ENCODE data around the gene RBM33. TPM values are rescaled to one million over a fixed set of nuclear protein-coding genes. Genes with fewer than 3 reads are reported as not detected.
"Not testable (repeated sequence)": the region's sequence is repeated elsewhere in the genome, so short reads cannot be mapped to it uniquely, and the experiment has no call there.

The RBM33 gene
- total and polyA plus RNA-seq, 9 of the 15 experiments (the other 6 are each of a cell fraction or from before 2014, with no cell fraction given), result 4.4 to 80.7 (median 27.3) TPM

- H3K4me1 ChIP-seq (replicated peaks in 1 of 2; ENCODE audit: control insufficient read depth in 2 of 2, insufficient read depth in 2 of 2, low read length in 2 of 2); H3K9ac ChIP-seq (ENCODE audit: insufficient read depth in 1 of 2, low read depth in 2 of 2, low read length in 2 of 2); H3K4me3 ChIP-seq; CTCF ChIA-PET (ENCODE audit: low intra/inter-chr PET ratio); H3K79me2 ChIP-seq (ENCODE audit: control insufficient read depth, insufficient read depth, low read length); H3K36me3 ChIP-seq (ENCODE audit: control insufficient read depth, insufficient read depth, low read length); DNase-seq (ENCODE audit: extremely low read depth in 1 of 4, low spot score in 3 of 4); H3K4me2 ChIP-seq (ENCODE audit: insufficient read depth, low read length); ATAC-seq; intact Hi-C loops (cut with micrococcal nuclease); FAIRE-seq; H3K9me3 ChIP-seq (replicated peaks; ENCODE audit: control insufficient read depth, insufficient read depth, low read depth, low read length); H3K9me1 ChIP-seq (ENCODE audit: control insufficient read depth, insufficient read depth, low read length); in situ Hi-C loops (cut with MboI); H2AFZ ChIP-seq (ENCODE audit: low read depth, low read length); H4K20me1 ChIP-seq (replicated peaks; ENCODE audit: control insufficient read depth, insufficient read depth, low read length); H3K27ac ChIP-seq (ENCODE audit: extremely low read depth, low read depth, low read length); BruUV-seq (replicated peaks): not testable (repeated sequence)
- POLR2A ChIA-PET, result interaction anchor here (0.6 kb wide), 1 partner anchor 49 kb away, joined by 4 read pairs; no protein-coding TSS in a partner anchor
- H3K27me3 ChIP-seq (ENCODE audit: control insufficient read depth in 2 of 2, insufficient read depth in 2 of 2, low read length in 2 of 2), result peaks cover 44 to 53% of the 10 kb centered on the region in 2 experiments
- 10% methylated on average over 6 of the region's 6 CpGs for WGBS (ENCODE audit: insufficient coverage, low coverage, missing lambda C conversion rate)
Observed at GRCh38 chr7:155615085-155615484, 29.4 kb upstream of the RBM33 start.

GRCh38 chr7:155618708-155619633 is 25.5 kb upstream of the RBM33 start:
- no peaks in the 10 kb centered on the region for H3K36me3 ChIP-seq (ENCODE audit: control insufficient read depth, insufficient read depth, low read length)
- H2AFZ ChIP-seq (ENCODE audit: low read depth, low read length), result no peak overlapping the region
- H3K9me3 ChIP-seq (replicated peaks; ENCODE audit: control insufficient read depth, insufficient read depth, low read depth, low read length), result no peaks in the 10 kb centered on the region
- peaks cover 40 to 56% of the 10 kb centered on the region in 2 experiments for H3K27me3 ChIP-seq (ENCODE audit: control insufficient read depth in 2 of 2, insufficient read depth in 2 of 2, low read length in 2 of 2)
- H3K4me3 ChIP-seq, result no peak overlapping the region
- FAIRE-seq (no peak), DNase-seq (ENCODE audit: extremely low read depth in 1 of 4, low spot score in 3 of 4) (no peak), ATAC-seq (peak; percentile 47; the same call in 2 of the 3 replicates)
- POLR2A ChIA-PET, result interaction anchor here (0.9 kb wide), 1 partner anchor 21 kb away, joined by 3 read pairs; no protein-coding TSS in a partner anchor
- no peak overlapping the region for H3K27ac ChIP-seq (ENCODE audit: extremely low read depth, low read depth, low read length)
- intact Hi-C loops (cut with micrococcal nuclease) (no loop called here), in situ Hi-C loops (cut with MboI) (no loop called here)
- no TSS peak for BruUV-seq (replicated peaks)
- no peaks in the 10 kb centered on the region for H4K20me1 ChIP-seq (replicated peaks; ENCODE audit: control insufficient read depth, insufficient read depth, low read length)
- no peak overlapping the region for H3K9ac ChIP-seq (ENCODE audit: insufficient read depth in 1 of 2, low read depth in 2 of 2, low read length in 2 of 2)
- 9% methylated on average over 16 of the region's 16 CpGs for WGBS (ENCODE audit: insufficient coverage, low coverage, missing lambda C conversion rate)
- no peaks in the 10 kb centered on the region for H3K9me1 ChIP-seq (ENCODE audit: control insufficient read depth, insufficient read depth, low read length)
- TF ChIP-seq ZNF24 (IDR thresholded peaks at IDR 0.05) (no peak), FOSL1 (tag; conservative IDR thresholded peaks at IDR 0.05) (0 out of 2 replicates have a peak, but pooled peaks have one; percentile 13), PHF20 (IDR thresholded peaks at IDR 0.05; ENCODE audit: partially characterized antibody) (no peak), ZBTB7A (IDR thresholded peaks at IDR 0.05; ENCODE audit: borderline replicate concordance, control insufficient read depth, low read depth, low read length) (peak; percentile 24; the same call in 1 of the 2 replicates), ZSCAN29 (IDR thresholded peaks at IDR 0.05) (peak; percentile 86), CBX8 (IDR thresholded peaks at IDR 0.05; ENCODE audit: borderline replicate concordance, extremely low read depth, low read depth, low read length, poor library complexity, severe bottlenecking) (no peak)
- no peak overlapping the region for H3K4me2 ChIP-seq (ENCODE audit: insufficient read depth, low read length)
- CTCF ChIA-PET (ENCODE audit: low intra/inter-chr PET ratio), result no interaction called here
- no peaks in the 10 kb centered on the region for H3K79me2 ChIP-seq (ENCODE audit: control insufficient read depth, insufficient read depth, low read length)
- H3K4me1 ChIP-seq (replicated peaks in 1 of 2; ENCODE audit: control insufficient read depth in 2 of 2, insufficient read depth in 2 of 2, low read length in 2 of 2), result no peaks in the 10 kb centered on the region

All from K562 (cell line).